Tibial nerve (tissue), 4 donors: Measurements from ENCODE around the gene SMG6.

Experiments used
- EP300 ChIP-seq, 2 donors: sonication (generic); formaldehyde crosslinking; IDR thresholded peaks; one replicate each; pipeline ENCODE4 v1.6.1; 2017; ENCODE audit warnings: antibody characterized with exemption in 2 of 2, mild to moderate bottlenecking in 1 of 2
- POLR2A ChIP-seq, 2 donors: fragments of 450-650 bp; IDR thresholded peaks; one replicate each; pipeline ENCODE4 v1.6.1; 2017; ENCODE audit warnings: antibody characterized with exemption in 2 of 2, mild to moderate bottlenecking in 2 of 2, moderate library complexity in 2 of 2
- TF ChIP-seq, protein P1 (sequence below), 5 experiments: fragments of 200-600 bp in 3 of 5; fragments of 450-650 bp in 2 of 5; sonication (generic) in 3 of 5; IDR thresholded peaks; one replicate each; pipeline ENCODE4 v1.5.1; 2016 to 2019; ENCODE audit warnings: antibody characterized with exemption in 5 of 5, mild to moderate bottlenecking in 3 of 5, moderate library complexity in 2 of 5

DNA sequence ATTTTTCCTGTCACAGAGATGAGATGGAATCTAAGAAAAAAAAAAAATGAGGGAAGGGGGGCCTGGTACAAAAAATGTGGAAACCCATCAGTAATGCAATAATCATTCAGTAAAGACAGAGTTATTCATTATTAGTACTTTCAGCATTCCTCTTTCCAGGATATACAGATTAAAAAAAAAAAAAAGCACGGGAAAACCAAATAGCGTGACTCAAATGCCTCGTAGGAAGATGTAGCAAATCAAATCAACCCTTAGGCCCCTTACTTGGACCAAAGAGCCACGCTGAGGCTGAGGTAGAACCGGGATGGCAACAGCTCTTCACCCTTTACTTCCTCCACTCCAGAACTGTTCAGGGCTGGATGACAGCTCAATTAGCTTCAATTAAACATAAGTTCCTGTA lies 52.5 kb downstream of the SMG6 start:
- TF ChIP-seq, protein P1, sequence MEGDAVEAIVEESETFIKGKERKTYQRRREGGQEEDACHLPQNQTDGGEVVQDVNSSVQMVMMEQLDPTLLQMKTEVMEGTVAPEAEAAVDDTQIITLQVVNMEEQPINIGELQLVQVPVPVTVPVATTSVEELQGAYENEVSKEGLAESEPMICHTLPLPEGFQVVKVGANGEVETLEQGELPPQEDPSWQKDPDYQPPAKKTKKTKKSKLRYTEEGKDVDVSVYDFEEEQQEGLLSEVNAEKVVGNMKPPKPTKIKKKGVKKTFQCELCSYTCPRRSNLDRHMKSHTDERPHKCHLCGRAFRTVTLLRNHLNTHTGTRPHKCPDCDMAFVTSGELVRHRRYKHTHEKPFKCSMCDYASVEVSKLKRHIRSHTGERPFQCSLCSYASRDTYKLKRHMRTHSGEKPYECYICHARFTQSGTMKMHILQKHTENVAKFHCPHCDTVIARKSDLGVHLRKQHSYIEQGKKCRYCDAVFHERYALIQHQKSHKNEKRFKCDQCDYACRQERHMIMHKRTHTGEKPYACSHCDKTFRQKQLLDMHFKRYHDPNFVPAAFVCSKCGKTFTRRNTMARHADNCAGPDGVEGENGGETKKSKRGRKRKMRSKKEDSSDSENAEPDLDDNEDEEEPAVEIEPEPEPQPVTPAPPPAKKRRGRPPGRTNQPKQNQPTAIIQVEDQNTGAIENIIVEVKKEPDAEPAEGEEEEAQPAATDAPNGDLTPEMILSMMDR (IDR thresholded peaks at IDR 0.05) = no peak
- TF ChIP-seq POLR2A (IDR thresholded peaks at IDR 0.05) (no peak), EP300 (IDR thresholded peaks at IDR 0.05) (no peak)
